SU-DHL-6 (cell line): ENCODE measurements around the gene HOXD10.

Experiments used
- CTCF ChIP-seq: fragments of 200-600 bp; sonication (generic); IDR thresholded peaks from one replicate; pipeline ENCODE4 v1.5.1; 2017; ENCODE audit warnings: antibody characterized with exemption, mild to moderate bottlenecking, low read length, moderate library complexity; ENCODE audit not compliant: insufficient read depth, poor library complexity, severe bottlenecking
- EZH2phosphoT487 ChIP-seq: fragments of 200-600 bp; sonication (generic), shearing (Covaris generic); conservative IDR thresholded peaks from 2 replicates; pipeline ENCODE4 v1.6.1; 2018; ENCODE audit warnings: mild to moderate bottlenecking, antibody characterized with exemption, low read length, moderate library complexity, mixed read lengths

- TF ChIP-seq CTCF (no peak), EZH2phosphoT487 (no peak)
Observed at GRCh38 chr2:176152350-176153181, 36.0 kb downstream of the HOXD10 start.
